HG02588 (cell line): ENCODE results near the gene DIP2C.
"Not testable (repeated sequence)": the region's sequence is repeated elsewhere in the genome, so short reads cannot be mapped to it uniquely, and the experiment has no call there.

Experiments
- ATAC-seq: cut with Tn5 transposase; IDR thresholded peaks from one replicate; pipeline ENCODE4 v1.9.1; 2021; ENCODE audit warnings: mild to moderate bottlenecking, moderate library complexity; ENCODE audit not compliant: unreplicated experiment

The DIP2C gene

GRCh38 chr10:600876-601659 lies 88.4 kb downstream of the DIP2C start:
- ATAC-seq, result no peak

- no peak for ATAC-seq
These were observed 89.2 kb downstream of the DIP2C start for GRCh38 chr10:600234-600633.

GRCh38 chr10:599767-600166 lies 89.7 kb downstream of the DIP2C start:
- ATAC-seq, result no peak

- ATAC-seq, result no peak
These were observed 90.9 kb downstream of the DIP2C start for GRCh38 chr10:598415-599170.

GRCh38 chr10:597976-598375 lies 91.5 kb downstream of the DIP2C start:
- no peak for ATAC-seq

GRCh38 chr10:596725-597345 lies 92.6 kb downstream of the DIP2C start:
- ATAC-seq, result no peak

- not testable (repeated sequence) for ATAC-seq
These were observed 93.3 kb downstream of the DIP2C start for GRCh38 chr10:596131-596530.

GRCh38 chr10:595473-595872 lies 94.0 kb downstream of the DIP2C start:
- ATAC-seq, result no peak

GRCh38 chr10:594584-595270 lies 94.7 kb downstream of the DIP2C start:
- no peak for ATAC-seq

GRCh38 chr10:593901-594457 lies 95.5 kb downstream of the DIP2C start:
- ATAC-seq, result no peak

GRCh38 chr10:593421-593820 lies 96.0 kb downstream of the DIP2C start:
- no peak for ATAC-seq

GRCh38 chr10:593016-593415 lies 96.5 kb downstream of the DIP2C start:
- no peak for ATAC-seq

GRCh38 chr10:591646-592045 lies 97.8 kb downstream of the DIP2C start:
- ATAC-seq, result no peak

- ATAC-seq, result no peak
These were observed 98.7 kb downstream of the DIP2C start for GRCh38 chr10:590721-591120.

GRCh38 chr10:589961-590680 lies 99.3 kb downstream of the DIP2C start:
- no peak for ATAC-seq

GRCh38 chr10:588246-589165 lies 101.0 kb downstream of the DIP2C start:
- no peak for ATAC-seq

GRCh38 chr10:586716-587115 lies 102.8 kb downstream of the DIP2C start:
- ATAC-seq, result no peak

- no peak for ATAC-seq
These were observed 103.3 kb downstream of the DIP2C start for GRCh38 chr10:586151-586550.

- no peak for ATAC-seq
These were observed 104.0 kb downstream of the DIP2C start for GRCh38 chr10:585502-585901.
